Right atrium auricular region (tissue), 2 donors: Measurements from ENCODE around the gene FOXA1. TPM values are rescaled to one million over a fixed set of nuclear protein-coding genes. Genes with fewer than 3 reads are reported as not detected.

Source experiments
- DNase-seq: peaks from one replicate; pipeline ENCODE4 v3.0.0-alpha.2; 2019; ENCODE audit warnings: low spot score
- H3K27ac ChIP-seq, 2 donors: fragments of 200-600 bp; sonication (generic); 1 replicate in 1 of 2; 2 replicates in 1 of 2; pipeline ENCODE4 v1.5.1; 2016 to 2019
- H3K27me3 ChIP-seq, 2 donors: fragments of 200-600 bp; sonication (generic); one replicate each; pipeline versions ENCODE4 v1.5.1 to v1.6.0; 2017 to 2019
- H3K36me3 ChIP-seq: fragments of 200-600 bp; sonication (generic); one replicate; pipeline ENCODE4 v1.5.1; 2016
- H3K4me1 ChIP-seq, 2 donors: fragments of 200-600 bp; sonication (generic); one replicate each; pipeline versions ENCODE4 v1.5.1 to v1.6.0; 2017 to 2019
- H3K4me3 ChIP-seq, 2 donors: fragments of 200-600 bp; sonication (generic); 1 replicate in 1 of 2; 2 replicates in 1 of 2; pipeline ENCODE4 v1.5.1; 2017 to 2019; ENCODE audit warnings: mild to moderate bottlenecking in 1 of 2, moderate library complexity in 1 of 2
- H3K9me3 ChIP-seq, 2 donors: fragments of 200-600 bp; sonication (generic); one replicate each; pipeline ENCODE4 v1.5.1; 2019
- CTCF ChIP-seq, 2 donors: fragments of 200-600 bp; sonication (generic); IDR thresholded peaks; one replicate each; pipeline ENCODE4 v1.5.1; 2019; ENCODE audit warnings: antibody characterized with exemption in 2 of 2
- total RNA-seq, 2 donors: library from RNA; depleted of rRNA; stranded (reverse); fragments of >200 nt; gene quantifications; one replicate each; pipeline ENCODE4 v1.1.0, GENCODE V29; 2016

FOXA1 gene
- total RNA-seq, 2 donors from 2014 or later, result not detected

- no peak for TF ChIP-seq CTCF (IDR thresholded peaks at IDR 0.05)
- no peak overlapping the region for H3K4me3 ChIP-seq
- no peak overlapping the region for H3K27ac ChIP-seq
- no peaks in the 10 kb centered on the region for H3K36me3 ChIP-seq
- peaks cover 0 to 32% of the 10 kb centered on the region in 2 donors for H3K4me1 ChIP-seq
- peaks cover 35 to 50% of the 10 kb centered on the region in 2 donors for H3K27me3 ChIP-seq
- H3K9me3 ChIP-seq, result no peaks in the 10 kb centered on the region
- DNase-seq, result no peak
Observed at GRCh38 chr14:37583358-37584210, 11.5 kb downstream of the FOXA1 start.

GRCh38 chr14:37580146-37580545 lies 14.9 kb downstream of the FOXA1 start:
- DNase-seq, result no peak
- H3K27me3 ChIP-seq, result peaks cover 7 to 19% of the 10 kb centered on the region in 2 donors
- H3K27ac ChIP-seq, result no peak overlapping the region
- peaks cover 0 to 19% of the 10 kb centered on the region in 2 donors for H3K4me1 ChIP-seq
- no peak for TF ChIP-seq CTCF (IDR thresholded peaks at IDR 0.05)
- no peak overlapping the region for H3K4me3 ChIP-seq
- no peaks in the 10 kb centered on the region for H3K9me3 ChIP-seq
- H3K36me3 ChIP-seq, result no peaks in the 10 kb centered on the region

GRCh38 chr14:37579274-37579673 lies 15.8 kb downstream of the FOXA1 start:
- Histone ChIP-seq H3K27me3 (peaks cover 7 to 10% of the 10 kb centered on the region in 2 donors), H3K36me3 (no peaks in the 10 kb centered on the region), H3K4me1 (peaks cover 0 to 11% of the 10 kb centered on the region in 2 donors), H3K9me3 (no peaks in the 10 kb centered on the region), H3K27ac (no peak overlapping the region), H3K4me3 (no peak overlapping the region)
- TF ChIP-seq CTCF (IDR thresholded peaks at IDR 0.05), result no peak
- no peak for DNase-seq

GRCh38 chr14:37573356-37573755 lies 21.7 kb downstream of the FOXA1 start:
- Histone ChIP-seq H3K27ac (no peak overlapping the region), H3K4me3 (no peak overlapping the region), H3K36me3 (no peaks in the 10 kb centered on the region), H3K4me1 (no peaks in the 10 kb centered on the region), H3K9me3 (no peaks in the 10 kb centered on the region), H3K27me3 (no peaks in the 10 kb centered on the region)
- no peak for DNase-seq
- no peak for TF ChIP-seq CTCF (IDR thresholded peaks at IDR 0.05)

- Histone ChIP-seq H3K36me3 (no peaks in the 10 kb centered on the region), H3K4me1 (no peaks in the 10 kb centered on the region), H3K4me3 (no peak overlapping the region), H3K9me3 (no peaks in the 10 kb centered on the region), H3K27ac (no peak overlapping the region), H3K27me3 (no peaks in the 10 kb centered on the region)
- no peak for TF ChIP-seq CTCF (IDR thresholded peaks at IDR 0.05)
- DNase-seq, result no peak
Observed at GRCh38 chr14:37571391-37571790, 23.7 kb downstream of the FOXA1 start.
